HEK293T (cell line): ENCODE results near the gene TRPV3.

Experiments
- CTCF ChIA-PET: fragments of 350-600 bp; formaldehyde crosslinking; extraction: SDS; loops from one replicate; lab custom pipeline; 2021; ENCODE audit warnings: antibody characterized with exemption, inconsistent platforms; lab: Yijun Ruan, JAX
- POLR2A ChIA-PET: fragments of 350-600 bp; formaldehyde crosslinking; extraction: SDS; loops from one replicate; lab custom pipeline; 2020; ENCODE audit warnings: antibody characterized with exemption, inconsistent platforms; lab: Yijun Ruan, JAX
- DNase-seq: peaks from one replicate; pipeline ENCODE4 v3.0.0; 2012; ENCODE audit warnings: mixed read lengths; ENCODE audit errors: extremely low spot score
- ARNT ChIP-seq: fragments of 450-650 bp; IDR thresholded peaks from 2 replicates; pipeline ENCODE4 v1.6.1; 2017; ENCODE audit warnings: mild to moderate bottlenecking
- BHLHE40 ChIP-seq: fragments of 450-650 bp; IDR thresholded peaks from 2 replicates; pipeline ENCODE4 v1.6.1; 2016; ENCODE audit warnings: mild to moderate bottlenecking, moderate library complexity, borderline replicate concordance
- CTBP1 ChIP-seq: fragments of 450-650 bp; IDR thresholded peaks from 2 replicates; pipeline ENCODE4 v1.6.1; 2016; ENCODE audit warnings: borderline replicate concordance
- ELF4 ChIP-seq: fragments of 450-650 bp; IDR thresholded peaks from 2 replicates; pipeline ENCODE4 v1.6.1; 2017; ENCODE audit warnings: antibody characterized with exemption
- FOXA1 ChIP-seq: fragments of 450-650 bp; IDR thresholded peaks from 2 replicates; pipeline ENCODE4 v1.6.1; 2016; ENCODE audit warnings: mild to moderate bottlenecking
- FOXK2 ChIP-seq: fragments of 450-650 bp; IDR thresholded peaks from 2 replicates; pipeline ENCODE4 v1.6.1; 2016; ENCODE audit warnings: mild to moderate bottlenecking
- FOXM1 ChIP-seq: fragments of 450-650 bp; IDR thresholded peaks from 2 replicates; pipeline ENCODE4 v1.6.1; 2017; ENCODE audit warnings: mild to moderate bottlenecking, borderline replicate concordance
- HDGF ChIP-seq: fragments of 450-650 bp; IDR thresholded peaks from 2 replicates; pipeline ENCODE4 v1.6.1; 2017; ENCODE audit warnings: antibody characterized with exemption, borderline replicate concordance
- L3MBTL2 ChIP-seq: fragments of 450-650 bp; conservative IDR thresholded peaks from 2 replicates; pipeline ENCODE4 v1.6.1; 2016; ENCODE audit warnings: mild to moderate bottlenecking
- LEF1 ChIP-seq: fragments of 450-650 bp; IDR thresholded peaks from 2 replicates; pipeline ENCODE4 v1.6.1; 2017; ENCODE audit warnings: mild to moderate bottlenecking, borderline replicate concordance
- NFRKB ChIP-seq: fragments of 450-650 bp; IDR thresholded peaks from 2 replicates; pipeline ENCODE4 v1.6.1; 2016; ENCODE audit warnings: mild to moderate bottlenecking, moderate library complexity
- PKNOX1 ChIP-seq: fragments of 450-650 bp; IDR thresholded peaks from 2 replicates; pipeline ENCODE4 v1.6.1; 2016
- SP1 ChIP-seq: fragments of 450-650 bp; IDR thresholded peaks from 2 replicates; pipeline ENCODE4 v1.6.1; 2017
- SUZ12 ChIP-seq: fragments of 450-650 bp; IDR thresholded peaks from 2 replicates; pipeline ENCODE4 v1.6.1; 2016; ENCODE audit warnings: mild to moderate bottlenecking
- TARDBP ChIP-seq: fragments of 450-650 bp; IDR thresholded peaks from 2 replicates; pipeline ENCODE4 v1.6.1; 2016
- ZNF384 ChIP-seq: fragments of 450-650 bp; IDR thresholded peaks from 2 replicates; pipeline ENCODE4 v1.6.1; 2016

Gene TRPV3

GRCh38 chr17:3556239-3556915 is 1.2 kb downstream of the TRPV3 start:
- no peak for TF ChIP-seq LEF1
- no peak for TF ChIP-seq NFRKB
- TF ChIP-seq CTBP1 = no peak
- CTCF ChIA-PET = interaction anchor here (0.7 kb wide), 1 partner anchor 20 kb away, joined by 4 read pairs; no protein-coding TSS in a partner anchor
- DNase-seq = no peak
- POLR2A ChIA-PET = no interaction called here

- POLR2A ChIA-PET = no interaction called here
- CTCF ChIA-PET = interaction anchor here (0.7 kb wide), 1 partner anchor 21 kb away, joined by 4 read pairs; no protein-coding TSS in a partner anchor
- DNase-seq = no peak
These were observed 2.3 kb downstream of the TRPV3 start for GRCh38 chr17:3555189-3555796.

GRCh38 chr17:3554440-3554839 is 3.2 kb downstream of the TRPV3 start:
- TF ChIP-seq FOXK2 (no peak), PKNOX1 (no peak), ZNF384 (no peak), ELF4 (no peak), LEF1 (no peak), NFRKB (no peak)
- ChIA-PET POLR2A (no interaction called here), CTCF (interaction anchor here (1.0 kb wide), 1 partner anchor 9 kb away, joined by 3 read pairs; no protein-coding TSS in a partner anchor)
- no peak for DNase-seq

More at GRCh38 chr17:3555189-3555796, 2.3 kb downstream of the TRPV3 start:
- TF ChIP-seq ZNF384 (no peak), L3MBTL2 (no peak), FOXA1 (no peak), SP1 (no peak), ELF4 (no peak), BHLHE40 (no peak), SUZ12 (no peak), TARDBP (no peak), CTBP1 (no peak), NFRKB (no peak), FOXK2 (no peak), ARNT (no peak), LEF1 (no peak), FOXM1 (no peak), HDGF (no peak), PKNOX1 (no peak)

GRCh38 chr17:3553419-3554401 is 3.9 kb downstream of the TRPV3 start:
- ChIA-PET CTCF (interaction anchor here (1.0 kb wide), 1 partner anchor 8 kb away, joined by 3 read pairs; no protein-coding TSS in a partner anchor), POLR2A (no interaction called here)
- no peak for DNase-seq
- TF ChIP-seq BHLHE40 = no peak
- no peak for TF ChIP-seq NFRKB
- TF ChIP-seq ARNT = no peak
- TF ChIP-seq TARDBP = no peak
- no peak for TF ChIP-seq ZNF384
- TF ChIP-seq FOXA1 = no peak
- no peak for TF ChIP-seq PKNOX1
- no peak for TF ChIP-seq HDGF
- no peak for TF ChIP-seq FOXK2
- no peak for TF ChIP-seq L3MBTL2

- CTCF ChIA-PET = no interaction called here
- POLR2A ChIA-PET = no interaction called here
These were observed 4.7 kb downstream of the TRPV3 start for GRCh38 chr17:3552916-3553315.

More at GRCh38 chr17:3552916-3553315, 4.7 kb downstream of the TRPV3 start:
- TF ChIP-seq L3MBTL2 = no peak
- no peak for TF ChIP-seq SUZ12
- TF ChIP-seq ARNT = no peak
- no peak for TF ChIP-seq BHLHE40
- no peak for TF ChIP-seq CTBP1
- no peak for TF ChIP-seq ELF4
- no peak for TF ChIP-seq FOXM1
- no peak for TF ChIP-seq LEF1
- no peak for TF ChIP-seq PKNOX1
- no peak for TF ChIP-seq SP1
- TF ChIP-seq FOXA1 = no peak
- TF ChIP-seq ZNF384 = no peak
- TF ChIP-seq FOXK2 = no peak
- TF ChIP-seq HDGF = no peak
- no peak for TF ChIP-seq NFRKB
- TF ChIP-seq TARDBP = no peak
- no peak for DNase-seq
